ENCODE data around the gene TRIP13. TPM values are rescaled to one million over a fixed set of nuclear protein-coding genes. Genes with fewer than 3 reads are reported as not detected.
A peak's percentile ranks its signal among the peaks of the same experiment; 100 is the strongest.

Gene TRIP13
- total and polyA plus RNA-seq, 9 of the 15 experiments (the other 6 are each of a cell fraction or from before 2014, with no cell fraction given), result 24.1 to 116 (median 53.2) TPM

- TF ChIP-seq FOXP4 (CRISPR knock-in tag; IDR thresholded peaks at IDR 0.05; ENCODE audit: borderline replicate concordance) (no peak), ZNF239 (CRISPR knock-in tag; IDR thresholded peaks at IDR 0.05) (no peak), PTTG1 (tag; IDR thresholded peaks at IDR 0.05; ENCODE audit: low read depth) (no peak), ZNF589 (CRISPR knock-in tag; IDR thresholded peaks at IDR 0.05; ENCODE audit: low read depth) (peak; percentile 47; the same call in 1 of the 2 replicates), SNRNP70 (optimal IDR thresholded peaks at IDR 0.05; ENCODE audit: low read depth, low read length) (no peak), CBX2 (IDR thresholded peaks at IDR 0.05; ENCODE audit: insufficient read depth, low read length, poor library complexity, severe bottlenecking) (no peak), KLF13 (tag; IDR thresholded peaks at IDR 0.05; ENCODE audit: borderline replicate concordance, low read depth) (0 out of 2 replicates have a peak, but pooled peaks have one; percentile 10), FOXJ2 (tag; IDR thresholded peaks at IDR 0.05) (no peak), ZNF740 (CRISPR knock-in tag; IDR thresholded peaks at IDR 0.05) (no peak), ZNF740 (tag; IDR thresholded peaks at IDR 0.05) (no peak), ZZZ3 (IDR thresholded peaks at IDR 0.05) (no peak), ZNF830 (CRISPR knock-in tag; IDR thresholded peaks at IDR 0.05) (no peak), ETV1 (tag; conservative IDR thresholded peaks at IDR 0.05; ENCODE audit: low read depth) (peak; percentile 75), HMBOX1 (IDR thresholded peaks at IDR 0.05) (no peak), CBX1 (IDR thresholded peaks at IDR 0.05; ENCODE audit: low read depth) (no peak; the same call in 1 of the 2 replicates), ESRRB (CRISPR knock-in tag; IDR thresholded peaks at IDR 0.05; ENCODE audit: borderline replicate concordance) (no peak), NFXL1 (CRISPR knock-in tag; IDR thresholded peaks at IDR 0.05) (no peak), SPI1 (IDR thresholded peaks at IDR 0.05; ENCODE audit: borderline replicate concordance, low read depth, low read length) (peak; percentile 76), GTF2E2 (tag; IDR thresholded peaks at IDR 0.05) (no peak), POLR3G (IDR thresholded peaks at IDR 0.05; ENCODE audit: extremely low read depth, insufficient read length, insufficient replicate concordance) (no peak), IRF1 (CRISPR knock-in tag; IDR thresholded peaks at IDR 0.05; ENCODE audit: borderline replicate concordance) (no peak), ZNF133 (CRISPR knock-in tag; IDR thresholded peaks at IDR 0.05) (no peak)
Observed at GRCh38 chr5:963673-964531, 71.2 kb downstream of the TRIP13 start (continued).

Measured in K562 (cell line).